ENCODE measurements around the gene RREB1. TPM values are rescaled to one million over a fixed set of nuclear protein-coding genes. Genes with fewer than 3 reads are reported as not detected.
A peak's percentile ranks its signal among the peaks of the same experiment; 100 is the strongest.

The RREB1 gene
- total and polyA plus RNA-seq, 2 donors (not counting 3 experiments of a cell fraction or from before 2014, with no cell fraction given) = 3.7 to 33.0 TPM

- dilution Hi-C loops (cut with MboI; ENCODE audit: extremely low pct_ligation_motif_present, low sequenced_read_pairs) (no loop called here), intact Hi-C loops (cut with micrococcal nuclease) (loop anchor here (1.0 kb wide), 1 partner anchor 157 kb away; no protein-coding TSS in a partner anchor)
- Histone ChIP-seq H3K27me3 (ENCODE audit: control insufficient read depth in 2 of 2, insufficient read depth in 2 of 2, low read length in 2 of 2) (no peaks in the 10 kb centered on the region), H3K9ac (replicated peaks; ENCODE audit: extremely low read depth, insufficient read depth, low read length) (no peak overlapping the region), H3K27ac (ENCODE audit: insufficient read depth, low read depth, low read length) (no peak overlapping the region), H2AFZ (ENCODE audit: low read depth, low read length) (peak overlapping the region; percentile 88), H3K9me3 (replicated peaks; ENCODE audit: control insufficient read depth, insufficient read depth, low read length) (no peaks in the 10 kb centered on the region), H3K36me3 (ENCODE audit: control insufficient read depth in 2 of 2, extremely low read depth in 1 of 2, insufficient read depth in 2 of 2, low read length in 2 of 2) (no peaks in the 10 kb centered on the region), H4K20me1 (replicated peaks; ENCODE audit: control insufficient read depth, extremely low read depth, insufficient read depth, low read length) (no peaks in the 10 kb centered on the region), H3K4me1 (ENCODE audit: control insufficient read depth, extremely low read depth, insufficient read depth, low read length) (peaks cover 8% of the 10 kb centered on the region), H3K79me2 (ENCODE audit: control insufficient read depth, insufficient read depth, low read length) (no peaks in the 10 kb centered on the region), H3K4me3 (replicated peaks in 1 of 3; ENCODE audit: insufficient read depth in 1 of 3, low read depth in 1 of 3, low read length in 3 of 3) (no peak overlapping the region), H3K4me2 (ENCODE audit: insufficient read depth, low read length) (no peak overlapping the region), H3K9me1 (replicated peaks; ENCODE audit: control insufficient read depth, extremely low read depth, insufficient read depth, low read length) (no peaks in the 10 kb centered on the region)
- DNase-seq (ENCODE audit: low read depth, low spot score) (no peak), FAIRE-seq (peak; percentile 31)
- no peak for TF ChIP-seq FOS (IDR thresholded peaks at IDR 0.05; ENCODE audit: borderline replicate concordance, insufficient read depth, low read length)
- TF ChIP-seq POLR2AphosphoS5 (IDR thresholded peaks at IDR 0.05; ENCODE audit: insufficient read depth, low read depth, low read length) = no peak
- no peak for TF ChIP-seq MYC (IDR thresholded peaks at IDR 0.05; ENCODE audit: low read depth, low read length)
- no peak for TF ChIP-seq GATA2 (IDR thresholded peaks at IDR 0.05; ENCODE audit: insufficient read depth, insufficient read length, low read depth, low read length)
- no peak for TF ChIP-seq EZH2 (IDR thresholded peaks at IDR 0.05; ENCODE audit: borderline replicate concordance, low read depth, low read length, severe bottlenecking)
- TF ChIP-seq POLR2A (IDR thresholded peaks at IDR 0.05; ENCODE audit: low read depth, low read length) = no peak
- TF ChIP-seq, protein P1, sequence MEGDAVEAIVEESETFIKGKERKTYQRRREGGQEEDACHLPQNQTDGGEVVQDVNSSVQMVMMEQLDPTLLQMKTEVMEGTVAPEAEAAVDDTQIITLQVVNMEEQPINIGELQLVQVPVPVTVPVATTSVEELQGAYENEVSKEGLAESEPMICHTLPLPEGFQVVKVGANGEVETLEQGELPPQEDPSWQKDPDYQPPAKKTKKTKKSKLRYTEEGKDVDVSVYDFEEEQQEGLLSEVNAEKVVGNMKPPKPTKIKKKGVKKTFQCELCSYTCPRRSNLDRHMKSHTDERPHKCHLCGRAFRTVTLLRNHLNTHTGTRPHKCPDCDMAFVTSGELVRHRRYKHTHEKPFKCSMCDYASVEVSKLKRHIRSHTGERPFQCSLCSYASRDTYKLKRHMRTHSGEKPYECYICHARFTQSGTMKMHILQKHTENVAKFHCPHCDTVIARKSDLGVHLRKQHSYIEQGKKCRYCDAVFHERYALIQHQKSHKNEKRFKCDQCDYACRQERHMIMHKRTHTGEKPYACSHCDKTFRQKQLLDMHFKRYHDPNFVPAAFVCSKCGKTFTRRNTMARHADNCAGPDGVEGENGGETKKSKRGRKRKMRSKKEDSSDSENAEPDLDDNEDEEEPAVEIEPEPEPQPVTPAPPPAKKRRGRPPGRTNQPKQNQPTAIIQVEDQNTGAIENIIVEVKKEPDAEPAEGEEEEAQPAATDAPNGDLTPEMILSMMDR (IDR thresholded peaks at IDR 0.05; ENCODE audit: extremely low read depth in 1 of 2, insufficient read depth in 1 of 2, low read depth in 1 of 2, low read length in 2 of 2) = no peak
- no peak for TF ChIP-seq MAX (IDR thresholded peaks at IDR 0.05; ENCODE audit: insufficient read depth, insufficient read length)
- TF ChIP-seq JUN (IDR thresholded peaks at IDR 0.05; ENCODE audit: borderline replicate concordance, insufficient read depth, insufficient read length, low read depth) = no peak
- CTCF ChIA-PET = interaction anchor here (0.6 to 2.6 kb wide), 13 partner anchors 7 to 389 kb away, joined by 3 to 8 read pairs (median 4); no protein-coding TSS in a partner anchor
- BruUV-seq (replicated peaks) = no TSS peak
- POLR2A ChIA-PET = no interaction called here
Observed at GRCh38 chr6:7085911-7086310, 21.9 kb upstream of the RREB1 start.

Data from endothelial cell of umbilical vein (primary cell).